Nephron progenitor cell (in vitro differentiated cells): ENCODE measurements around the gene POLL.
A peak's percentile ranks its signal among the peaks of the same experiment; 100 is the strongest.
"Not testable (repeated sequence)": the region's sequence is repeated elsewhere in the genome, so short reads cannot be mapped to it uniquely, and the experiment has no call there.

Source experiments
- DNase-seq: peaks from one replicate; pipeline ENCODE4 v3.0.0; 2021
- H3K27ac Mint-ChIP-seq: 2 replicates; pipeline ENCODE4 v1.8.0; 2021; ENCODE audit warnings: mild to moderate bottlenecking, moderate library complexity, mixed read lengths
- H3K27me3 Mint-ChIP-seq: 2 replicates; pipeline ENCODE4 v1.8.0; 2021; ENCODE audit warnings: mild to moderate bottlenecking, low read depth, mixed read lengths; ENCODE audit not compliant: poor library complexity
- H3K36me3 Mint-ChIP-seq: 2 replicates; pipeline ENCODE4 v1.8.0; 2021; ENCODE audit warnings: low read depth, mixed read lengths
- H3K4me1 Mint-ChIP-seq: 2 replicates; pipeline ENCODE4 v1.8.0; 2021; ENCODE audit warnings: mixed read lengths
- H3K4me3 Mint-ChIP-seq: 2 replicates; pipeline ENCODE4 v1.8.0; 2021; ENCODE audit warnings: mild to moderate bottlenecking, moderate library complexity, mixed read lengths
- H3K9me3 Mint-ChIP-seq: 2 replicates; pipeline ENCODE4 v1.8.0; 2021; ENCODE audit warnings: mild to moderate bottlenecking, moderate library complexity, mixed read lengths
- TF ChIP-seq, protein P1 (sequence below): fragments of 200-600 bp; sonication (generic); IDR thresholded peaks from 2 replicates; pipeline ENCODE4 v1.5.0; 2021; ENCODE audit warnings: antibody characterized with exemption

Gene POLL

DNA sequence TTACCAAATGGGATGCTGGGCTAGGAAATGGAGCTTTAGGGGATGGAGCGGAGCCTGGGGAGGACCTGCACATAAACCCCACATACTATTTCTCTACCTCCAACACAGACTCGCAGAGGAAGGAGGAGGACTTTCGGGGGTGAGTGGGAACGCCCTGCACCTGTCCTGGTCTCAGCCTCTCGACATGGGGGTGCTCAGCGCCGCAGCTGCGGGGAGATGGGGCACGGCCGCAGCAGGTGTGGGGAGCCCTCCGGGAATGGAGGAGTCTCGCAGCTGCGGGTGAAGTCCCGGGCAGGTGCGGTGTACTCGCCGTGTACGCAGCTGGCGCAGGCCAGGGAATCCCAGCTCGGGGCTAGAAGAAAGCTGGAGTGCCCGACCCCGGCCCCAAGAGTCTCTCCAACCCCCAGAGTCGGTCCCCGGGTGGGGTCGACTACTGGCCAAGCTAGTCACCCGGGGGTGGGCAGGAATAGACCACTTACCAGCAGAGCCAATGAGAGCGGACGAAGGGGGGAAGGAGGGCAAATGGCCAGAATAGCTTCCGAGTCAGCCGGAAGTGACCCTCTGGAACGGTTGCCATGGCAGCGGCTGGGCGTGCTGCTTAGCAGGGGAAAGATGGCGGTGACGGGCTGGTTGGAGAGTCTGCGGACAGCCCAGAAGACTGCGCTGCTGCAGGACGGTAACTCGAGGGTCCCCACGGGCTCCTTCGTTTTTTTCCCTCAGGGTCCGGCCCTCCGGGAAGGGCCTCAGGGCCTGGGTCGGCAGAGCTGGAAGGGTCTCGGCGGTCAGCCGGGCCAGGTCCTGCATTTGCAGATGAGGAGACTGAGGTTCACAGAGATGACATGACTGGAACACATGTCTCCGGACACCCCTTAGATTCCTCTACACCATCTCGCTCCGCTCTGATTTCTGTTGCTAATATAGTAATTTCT is at the start of gene POLL, which contains the start of gene DPCD:
POLL (minus strand) TSS at position 533 of the 929 bp plus-strand sequence. CDS start 897 bp downstream, outside the sequence.
DPCD (plus strand) TSS at position 597 of the 929 bp plus-strand sequence; CDS start at position 613, 16 bp downstream.
- Mint-ChIP-seq H3K9me3 (no peaks in the 10 kb centered on the region), H3K27me3 (peaks cover 3% of the 10 kb centered on the region), H3K36me3 (peaks cover 15% of the 10 kb centered on the region), H3K4me1 (peaks cover 45% of the 10 kb centered on the region), H3K4me3 (peak within 1 kb of the TSS; percentile 96), H3K27ac (peak within 1 kb of the TSS; percentile 42)
- DNase-seq = peak; percentile 97
- TF ChIP-seq, protein P1, sequence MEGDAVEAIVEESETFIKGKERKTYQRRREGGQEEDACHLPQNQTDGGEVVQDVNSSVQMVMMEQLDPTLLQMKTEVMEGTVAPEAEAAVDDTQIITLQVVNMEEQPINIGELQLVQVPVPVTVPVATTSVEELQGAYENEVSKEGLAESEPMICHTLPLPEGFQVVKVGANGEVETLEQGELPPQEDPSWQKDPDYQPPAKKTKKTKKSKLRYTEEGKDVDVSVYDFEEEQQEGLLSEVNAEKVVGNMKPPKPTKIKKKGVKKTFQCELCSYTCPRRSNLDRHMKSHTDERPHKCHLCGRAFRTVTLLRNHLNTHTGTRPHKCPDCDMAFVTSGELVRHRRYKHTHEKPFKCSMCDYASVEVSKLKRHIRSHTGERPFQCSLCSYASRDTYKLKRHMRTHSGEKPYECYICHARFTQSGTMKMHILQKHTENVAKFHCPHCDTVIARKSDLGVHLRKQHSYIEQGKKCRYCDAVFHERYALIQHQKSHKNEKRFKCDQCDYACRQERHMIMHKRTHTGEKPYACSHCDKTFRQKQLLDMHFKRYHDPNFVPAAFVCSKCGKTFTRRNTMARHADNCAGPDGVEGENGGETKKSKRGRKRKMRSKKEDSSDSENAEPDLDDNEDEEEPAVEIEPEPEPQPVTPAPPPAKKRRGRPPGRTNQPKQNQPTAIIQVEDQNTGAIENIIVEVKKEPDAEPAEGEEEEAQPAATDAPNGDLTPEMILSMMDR = no peak

DNA sequence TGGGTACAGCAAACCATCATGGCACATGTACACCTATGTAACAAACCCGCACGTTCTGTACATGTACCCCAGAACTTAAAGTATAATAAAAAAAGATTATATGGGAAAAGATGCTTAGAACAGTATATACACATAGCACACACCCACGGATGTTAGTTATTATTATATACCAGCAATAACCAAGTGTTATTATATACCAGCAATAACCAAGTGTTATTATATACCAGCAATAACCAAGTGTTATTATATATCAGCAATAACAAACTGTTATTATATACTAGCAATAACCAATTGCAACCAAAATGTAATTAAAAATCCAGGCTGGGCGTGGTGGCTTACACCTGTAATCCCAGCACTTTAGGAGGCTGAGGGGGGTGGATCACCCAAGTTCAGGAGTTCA is 45.5 kb upstream of the POLL start:
- not testable (repeated sequence) for H3K4me3 Mint-ChIP-seq, H3K27ac Mint-ChIP-seq, DNase-seq, H3K27me3 Mint-ChIP-seq
- H3K36me3 Mint-ChIP-seq = peaks cover 60% of the 10 kb centered on the region
- peaks cover 18% of the 10 kb centered on the region for H3K9me3 Mint-ChIP-seq
- H3K4me1 Mint-ChIP-seq = peaks cover 19% of the 10 kb centered on the region

DNA sequence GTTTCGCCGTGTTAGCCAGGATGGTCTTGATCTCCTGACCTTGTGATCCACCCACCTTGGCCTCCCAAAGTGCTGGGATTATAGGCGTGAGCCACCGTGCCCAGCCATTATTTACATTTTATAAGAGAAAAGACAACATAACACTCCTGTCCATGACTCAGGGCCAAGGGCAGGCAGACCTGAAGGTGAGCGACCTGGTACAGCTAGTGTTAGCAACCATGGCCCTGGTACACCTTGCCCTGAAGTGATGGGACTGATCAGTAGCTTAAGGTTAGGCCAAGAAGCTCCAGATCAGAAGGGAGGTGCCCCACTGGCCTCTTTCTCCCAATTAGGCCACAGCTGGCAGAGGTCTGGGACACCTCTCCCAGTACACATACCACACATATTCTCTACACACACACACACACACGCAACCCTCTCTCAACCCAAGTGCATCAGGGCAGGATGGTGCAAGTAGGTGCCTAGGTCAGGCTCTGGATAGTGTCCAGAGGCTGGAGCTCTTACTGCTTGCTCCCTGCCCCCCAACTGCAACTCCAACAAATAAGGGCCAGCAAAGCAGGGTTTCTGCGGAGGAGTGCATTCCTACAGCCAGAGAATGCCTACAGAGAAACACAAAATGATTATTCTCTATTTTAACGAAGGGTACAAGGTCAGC is 43.9 kb upstream of the POLL start:
- TF ChIP-seq, protein P1 = no peak
- Mint-ChIP-seq H3K27me3 (no peaks in the 10 kb centered on the region), H3K27ac (no peak overlapping the region), H3K36me3 (peaks cover 47% of the 10 kb centered on the region), H3K9me3 (peaks cover 18% of the 10 kb centered on the region), H3K4me3 (no peak overlapping the region), H3K4me1 (peaks cover 30% of the 10 kb centered on the region)
- no peak for DNase-seq

DNA sequence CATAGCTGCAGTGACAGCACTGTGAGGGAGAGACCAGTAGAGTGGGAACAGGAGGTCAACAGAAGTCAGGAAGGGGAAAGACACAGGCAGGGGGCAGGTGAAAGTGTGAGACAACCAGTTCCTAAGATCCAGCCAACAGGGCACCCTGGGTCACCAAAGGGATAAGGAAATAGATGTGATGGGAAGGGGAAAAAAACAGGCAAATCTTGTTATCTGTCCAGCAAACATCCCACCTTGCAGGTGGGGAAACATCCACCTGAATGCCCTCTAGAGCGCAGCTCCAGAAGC is 42.5 kb upstream of the POLL start:
- Mint-ChIP-seq H3K27me3 (no peaks in the 10 kb centered on the region), H3K9me3 (peaks cover 11% of the 10 kb centered on the region), H3K36me3 (peaks cover 34% of the 10 kb centered on the region), H3K27ac (peak overlapping the region; percentile 69), H3K4me3 (no peak overlapping the region), H3K4me1 (peaks cover 33% of the 10 kb centered on the region)
- DNase-seq = no peak
- TF ChIP-seq, protein P1 = no peak

DNA sequence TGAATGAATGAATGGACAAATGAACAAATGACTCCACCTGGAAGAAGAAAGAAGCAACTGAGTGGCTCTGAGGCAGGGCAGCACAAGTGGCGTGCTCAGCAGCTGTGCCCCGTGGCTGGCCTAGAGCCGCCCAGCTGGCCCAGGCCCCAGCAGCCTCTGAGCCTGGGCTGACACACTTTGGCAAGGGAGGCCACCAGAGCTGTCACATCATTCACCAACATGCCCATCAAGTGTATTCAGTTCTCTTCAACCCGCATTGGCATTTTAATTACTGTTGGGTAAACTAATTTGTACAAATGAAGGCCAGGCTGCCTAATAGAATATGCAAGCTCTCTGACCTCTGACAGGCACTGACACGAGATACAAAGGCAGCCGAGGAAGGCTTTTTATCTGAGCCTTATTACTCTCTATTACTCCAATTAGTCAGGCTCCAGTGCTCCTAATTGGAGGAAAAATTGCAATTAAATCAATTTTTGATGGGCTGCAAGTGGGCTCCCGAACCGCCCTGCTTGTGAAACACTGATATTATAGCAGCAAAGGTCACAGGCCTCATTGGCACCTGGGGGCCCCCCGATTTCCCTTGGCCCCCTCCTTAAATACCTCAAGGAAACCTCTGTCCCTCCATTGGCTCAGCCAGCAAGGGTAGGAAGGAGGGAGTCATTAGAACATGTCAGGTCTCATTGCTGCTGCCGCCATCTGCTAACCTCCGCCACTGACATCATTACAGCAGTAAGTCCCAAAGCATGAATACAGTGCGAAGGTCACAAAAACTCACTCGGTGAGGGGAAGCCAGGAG is 42.0 kb upstream of the POLL start:
- TF ChIP-seq, protein P1 = no peak
- Mint-ChIP-seq H3K9me3 (peaks cover 6% of the 10 kb centered on the region), H3K4me1 (peaks cover 36% of the 10 kb centered on the region), H3K27ac (peak overlapping the region; percentile 69), H3K4me3 (no peak overlapping the region), H3K27me3 (no peaks in the 10 kb centered on the region), H3K36me3 (peaks cover 30% of the 10 kb centered on the region)
- no peak for DNase-seq
